ENCODE measurements around the gene CDK6. TPM values are rescaled to one million over a fixed set of nuclear protein-coding genes. Genes with fewer than 3 reads are reported as not detected.

Gene CDK6
- total RNA-seq, 4 donors from 2014 or later = 12.9 to 32.7 (median 21.6) TPM

DNA sequence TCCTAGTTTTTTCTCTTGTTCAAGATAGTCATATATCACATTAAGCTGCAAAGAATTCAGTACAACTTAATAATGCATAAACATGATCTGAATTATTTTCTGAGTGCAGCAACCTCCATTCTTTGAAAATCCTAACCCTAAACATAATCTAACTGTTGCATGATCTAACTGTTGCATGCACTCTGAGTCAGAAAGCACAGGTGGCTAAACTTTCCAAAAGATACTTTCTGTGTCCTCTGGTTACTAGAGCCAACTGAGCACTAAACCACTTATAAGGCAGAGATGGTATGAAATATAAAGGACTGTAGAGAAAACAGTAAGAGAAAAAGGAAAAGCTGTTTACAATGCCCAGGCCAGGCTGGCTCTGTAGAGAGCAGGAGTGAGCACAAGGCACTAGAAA is 223.2 kb downstream of the CDK6 start:
- in situ Hi-C loops (cut with MboI; ENCODE audit: low pct_ligation_motif_present in 1 of 4, low pct_unique_long_range_greater_than_20kb in 1 of 4, low sequenced_read_pairs in 3 of 4) (loop anchor here in 3 of 4 donors (10.0 to 25.0 kb wide), 2 partner anchors 442 to 449 kb away; no protein-coding TSS in a partner anchor), intact Hi-C loops (cut with DNase I; ENCODE audit: low total_unique reads) (loop anchor here (10.0 kb wide), 1 partner anchor 222 kb away; the partner anchor contains the start of gene CDK6)
- no peaks in the 10 kb centered on the region for H3K27me3 ChIP-seq
- peaks cover 0 to 14% (median 6%) of the 10 kb centered on the region in 4 donors for H3K4me1 ChIP-seq
- TF ChIP-seq, protein P1, sequence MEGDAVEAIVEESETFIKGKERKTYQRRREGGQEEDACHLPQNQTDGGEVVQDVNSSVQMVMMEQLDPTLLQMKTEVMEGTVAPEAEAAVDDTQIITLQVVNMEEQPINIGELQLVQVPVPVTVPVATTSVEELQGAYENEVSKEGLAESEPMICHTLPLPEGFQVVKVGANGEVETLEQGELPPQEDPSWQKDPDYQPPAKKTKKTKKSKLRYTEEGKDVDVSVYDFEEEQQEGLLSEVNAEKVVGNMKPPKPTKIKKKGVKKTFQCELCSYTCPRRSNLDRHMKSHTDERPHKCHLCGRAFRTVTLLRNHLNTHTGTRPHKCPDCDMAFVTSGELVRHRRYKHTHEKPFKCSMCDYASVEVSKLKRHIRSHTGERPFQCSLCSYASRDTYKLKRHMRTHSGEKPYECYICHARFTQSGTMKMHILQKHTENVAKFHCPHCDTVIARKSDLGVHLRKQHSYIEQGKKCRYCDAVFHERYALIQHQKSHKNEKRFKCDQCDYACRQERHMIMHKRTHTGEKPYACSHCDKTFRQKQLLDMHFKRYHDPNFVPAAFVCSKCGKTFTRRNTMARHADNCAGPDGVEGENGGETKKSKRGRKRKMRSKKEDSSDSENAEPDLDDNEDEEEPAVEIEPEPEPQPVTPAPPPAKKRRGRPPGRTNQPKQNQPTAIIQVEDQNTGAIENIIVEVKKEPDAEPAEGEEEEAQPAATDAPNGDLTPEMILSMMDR (IDR thresholded peaks at IDR 0.05) = no peak
- TF ChIP-seq POLR2AphosphoS5 (IDR thresholded peaks at IDR 0.05) (no peak), POLR2A (IDR thresholded peaks at IDR 0.05) (no peak)
- no peak overlapping the region for H3K4me3 ChIP-seq
- H3K36me3 ChIP-seq = peaks cover 0 to 8% (median 2%) of the 10 kb centered on the region in 4 donors
- H3K9me3 ChIP-seq = no peaks in the 10 kb centered on the region
- no peak for DNase-seq
- no peak overlapping the region for H3K27ac ChIP-seq

DNA sequence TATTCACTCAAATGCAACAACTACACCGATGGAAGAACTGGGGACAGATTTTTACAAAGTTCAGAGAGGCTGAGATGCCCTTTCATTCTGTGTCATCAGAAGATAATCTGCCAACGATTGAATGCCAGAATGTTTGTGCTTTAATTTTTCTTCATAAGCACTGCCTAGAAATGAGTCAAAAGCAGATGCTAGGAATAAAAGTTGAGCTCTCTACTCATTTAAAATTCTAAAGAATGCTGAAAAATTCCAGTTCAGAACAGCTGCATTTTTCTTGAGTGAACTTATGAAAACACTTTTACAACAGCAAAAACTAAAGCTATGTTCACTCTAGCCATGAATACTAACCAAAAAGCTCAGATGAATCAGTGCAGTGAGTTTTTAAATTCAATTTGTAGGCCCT is 223.9 kb downstream of the CDK6 start:
- Histone ChIP-seq H3K4me3 (no peak overlapping the region), H3K27ac (no peak overlapping the region), H3K27me3 (no peaks in the 10 kb centered on the region), H3K9me3 (no peaks in the 10 kb centered on the region), H3K4me1 (peaks cover 0 to 14% (median 6%) of the 10 kb centered on the region in 4 donors), H3K36me3 (peaks cover 0 to 8% (median 2%) of the 10 kb centered on the region in 4 donors)
- TF ChIP-seq EP300 (IDR thresholded peaks at IDR 0.05; ENCODE audit: low read depth) (no peak), POLR2A (IDR thresholded peaks at IDR 0.05) (no peak), POLR2AphosphoS5 (IDR thresholded peaks at IDR 0.05) (no peak)
- TF ChIP-seq, protein P1 (IDR thresholded peaks at IDR 0.05) = no peak
- DNase-seq = no peak
- WGBS, 2 donors (ENCODE audit: low coverage in 1 of 2) = 58 to 80% methylated on average over 1 to 2 of the region's 2 CpGs
- intact Hi-C loops (cut with DNase I; ENCODE audit: low total_unique reads) (loop anchor here (10.0 kb wide), 1 partner anchor 222 kb away; the partner anchor contains the start of gene CDK6), in situ Hi-C loops (cut with MboI; ENCODE audit: low pct_ligation_motif_present in 1 of 4, low pct_unique_long_range_greater_than_20kb in 1 of 4, low sequenced_read_pairs in 3 of 4) (loop anchor here in 3 of 4 donors (10.0 to 25.0 kb wide), 2 partner anchors 442 to 450 kb away; no protein-coding TSS in a partner anchor)

DNA sequence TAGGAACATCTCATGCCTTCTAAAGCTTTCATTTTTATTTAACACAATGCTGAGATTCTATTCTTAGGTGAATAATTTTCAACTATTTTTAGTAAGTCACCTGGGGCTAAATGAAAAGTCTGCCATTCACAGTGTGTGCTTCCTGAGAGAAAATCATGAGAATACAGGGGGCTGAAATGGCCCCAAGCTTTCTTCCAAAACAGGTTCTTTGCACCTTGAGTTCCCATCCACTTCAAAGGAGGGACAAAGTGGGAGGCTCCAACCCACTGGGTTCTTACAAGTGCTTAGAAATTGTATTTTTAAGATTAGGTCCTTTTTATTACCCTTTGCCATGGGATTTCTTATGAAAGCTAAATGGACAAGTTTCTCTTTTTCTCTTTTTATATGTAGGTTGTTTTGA is 224.6 kb downstream of the CDK6 start:
- intact Hi-C loops (cut with DNase I; ENCODE audit: low total_unique reads) = loop anchor here (10.0 kb wide), 1 partner anchor 223 kb away; the partner anchor contains the start of gene CDK6
- H3K4me3 ChIP-seq = no peak overlapping the region
- H3K9me3 ChIP-seq = no peaks in the 10 kb centered on the region
- peaks cover 0 to 14% (median 6%) of the 10 kb centered on the region in 4 donors for H3K4me1 ChIP-seq
- H3K36me3 ChIP-seq = peaks cover 0 to 8% (median 0%) of the 10 kb centered on the region in 4 donors
- in situ Hi-C loops (cut with MboI; ENCODE audit: low pct_ligation_motif_present in 1 of 4, low pct_unique_long_range_greater_than_20kb in 1 of 4, low sequenced_read_pairs in 3 of 4) = loop anchor here in 3 of 4 donors (10.0 to 25.0 kb wide), 2 partner anchors 443 to 451 kb away; no protein-coding TSS in a partner anchor
- DNase-seq = no peak
- H3K27ac ChIP-seq = no peak overlapping the region
- no peaks in the 10 kb centered on the region for H3K27me3 ChIP-seq
- no peak for TF ChIP-seq POLR2AphosphoS5 (IDR thresholded peaks at IDR 0.05)
- TF ChIP-seq EP300 (IDR thresholded peaks at IDR 0.05; ENCODE audit: low read depth) = no peak
- TF ChIP-seq, protein P1 (IDR thresholded peaks at IDR 0.05) = no peak
- no peak for TF ChIP-seq POLR2A (IDR thresholded peaks at IDR 0.05)

DNA sequence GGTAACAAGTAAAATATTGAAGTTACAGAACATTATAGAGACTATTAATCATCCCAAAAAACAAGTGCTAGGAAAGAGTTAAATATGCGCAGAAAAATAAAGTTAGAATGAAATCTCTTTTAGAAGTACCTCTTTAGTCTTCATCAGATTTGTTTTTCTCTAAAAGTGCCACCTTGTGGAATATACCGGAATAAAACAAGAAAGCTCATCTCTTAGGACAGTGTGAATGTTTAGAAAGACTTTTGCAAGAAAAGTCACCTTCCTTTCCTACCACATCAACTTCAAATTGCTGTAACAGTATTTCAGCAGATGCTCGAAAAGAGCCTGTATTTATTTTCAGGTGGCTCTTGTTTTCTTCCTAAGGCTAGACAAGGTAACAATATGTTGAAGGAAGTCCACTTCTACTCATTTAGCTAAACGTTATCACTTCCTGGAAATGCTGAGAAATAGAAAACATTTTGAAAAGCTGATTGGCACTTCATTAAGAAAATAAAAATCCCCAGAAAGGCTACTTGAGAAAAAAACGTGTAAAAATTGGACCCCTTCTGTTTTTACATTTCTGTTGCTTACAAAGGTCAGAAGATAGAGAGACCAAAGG is 226.4 kb downstream of the CDK6 start:
- no peaks in the 10 kb centered on the region for H3K9me3 ChIP-seq
- DNase-seq = no peak
- in situ Hi-C loops (cut with MboI; ENCODE audit: low pct_ligation_motif_present in 1 of 4, low pct_unique_long_range_greater_than_20kb in 1 of 4, low sequenced_read_pairs in 3 of 4) = loop anchor here in 3 of 4 donors (10.0 to 25.0 kb wide), 2 partner anchors 445 to 452 kb away; no protein-coding TSS in a partner anchor
- TF ChIP-seq EP300 (IDR thresholded peaks at IDR 0.05; ENCODE audit: low read depth) = no peak
- no peak for TF ChIP-seq POLR2A (IDR thresholded peaks at IDR 0.05)
- no peak for TF ChIP-seq POLR2AphosphoS5 (IDR thresholded peaks at IDR 0.05)
- TF ChIP-seq, protein P1 (IDR thresholded peaks at IDR 0.05) = peak; percentile 34 to 39 (median 36)
- 45 to 54% methylated on average over 5 of the region's 5 CpGs for WGBS, 2 donors (ENCODE audit: low coverage in 1 of 2)
- peaks cover 0 to 8% (median 0%) of the 10 kb centered on the region in 4 donors for H3K36me3 ChIP-seq
- H3K27me3 ChIP-seq = no peaks in the 10 kb centered on the region
- no peak overlapping the region for H3K4me3 ChIP-seq
- peaks cover 0 to 14% (median 6%) of the 10 kb centered on the region in 4 donors for H3K4me1 ChIP-seq
- no peak overlapping the region for H3K27ac ChIP-seq
- intact Hi-C loops (cut with DNase I; ENCODE audit: low total_unique reads) = loop anchor here (10.0 kb wide), 1 partner anchor 225 kb away; the partner anchor contains the start of gene CDK6

Data from transverse colon (tissue), 4 donors.